GM10847 (cell line): ENCODE data around the gene OLFML2B.

Experiments used
- POLR2A ChIP-seq: IDR thresholded peaks from 2 replicates; pipeline ENCODE4 v1.6.1; 2011; ENCODE audit not compliant: insufficient read length; ENCODE audit errors: extremely low read depth

Gene OLFML2B

GRCh38 chr1:161948435-161948834 lies 75.2 kb downstream of the OLFML2B start:
- TF ChIP-seq POLR2A, result no peak

GRCh38 chr1:161946071-161946987 lies 77.3 kb downstream of the OLFML2B start:
- no peak for TF ChIP-seq POLR2A

GRCh38 chr1:161945306-161946060 lies 78.2 kb downstream of the OLFML2B start:
- TF ChIP-seq POLR2A, result no peak

- TF ChIP-seq POLR2A, result no peak
Measured at GRCh38 chr1:161944381-161944780, 79.3 kb downstream of the OLFML2B start.

- no peak for TF ChIP-seq POLR2A
Measured at GRCh38 chr1:161943737-161944136, 79.9 kb downstream of the OLFML2B start.

- no peak for TF ChIP-seq POLR2A
Measured at GRCh38 chr1:161941726-161942436, 81.8 kb downstream of the OLFML2B start.

GRCh38 chr1:161940866-161941591 lies 82.6 kb downstream of the OLFML2B start:
- TF ChIP-seq POLR2A, result no peak

- TF ChIP-seq POLR2A, result no peak
Measured at GRCh38 chr1:161936786-161937185, 86.9 kb downstream of the OLFML2B start.

- TF ChIP-seq POLR2A, result no peak
Measured at GRCh38 chr1:161935264-161935663, 88.4 kb downstream of the OLFML2B start.

- no peak for TF ChIP-seq POLR2A
Measured at GRCh38 chr1:161933592-161934588, 89.8 kb downstream of the OLFML2B start.
